ENCODE results near the gene DENND1B.
"Not testable (repeated sequence)": the region's sequence is repeated elsewhere in the genome, so short reads cannot be mapped to it uniquely, and the experiment has no call there.

DENND1B gene

GRCh38 chr1:197577580-197577979 is 197.7 kb downstream of the DENND1B start:
- no peak for DNase-seq (ENCODE audit: extremely low read depth in 1 of 2, low read depth in 1 of 2)

- DNase-seq (ENCODE audit: extremely low read depth in 1 of 2, low read depth in 1 of 2): not testable (repeated sequence)
Measured at GRCh38 chr1:197575531-197575930, 199.7 kb downstream of the DENND1B start.

- no peak for DNase-seq (ENCODE audit: extremely low read depth in 1 of 2, low read depth in 1 of 2)
Measured at GRCh38 chr1:197572169-197572568, 203.1 kb downstream of the DENND1B start.

GRCh38 chr1:197567442-197567841 is 207.8 kb downstream of the DENND1B start:
- no peak for DNase-seq (ENCODE audit: extremely low read depth in 1 of 2, low read depth in 1 of 2)

- no peak for DNase-seq (ENCODE audit: extremely low read depth in 1 of 2, low read depth in 1 of 2)
Measured at GRCh38 chr1:197561041-197561440, 214.2 kb downstream of the DENND1B start.

- no peak for DNase-seq (ENCODE audit: extremely low read depth in 1 of 2, low read depth in 1 of 2)
Measured at GRCh38 chr1:197559655-197560054, 215.6 kb downstream of the DENND1B start.

GRCh38 chr1:197559244-197559643 is 216.0 kb downstream of the DENND1B start:
- DNase-seq (ENCODE audit: extremely low read depth in 1 of 2, low read depth in 1 of 2): no peak

GRCh38 chr1:197557302-197557701 is 218.0 kb downstream of the DENND1B start:
- no peak for DNase-seq (ENCODE audit: extremely low read depth in 1 of 2, low read depth in 1 of 2)

- no peak for DNase-seq (ENCODE audit: extremely low read depth in 1 of 2, low read depth in 1 of 2)
Measured at GRCh38 chr1:197553281-197553680, 222.0 kb downstream of the DENND1B start.

- no peak for DNase-seq (ENCODE audit: extremely low read depth in 1 of 2, low read depth in 1 of 2)
Measured at GRCh38 chr1:197546989-197547388, 228.3 kb downstream of the DENND1B start.

GRCh38 chr1:197544553-197544952 is 230.7 kb downstream of the DENND1B start:
- no peak for DNase-seq (ENCODE audit: extremely low read depth in 1 of 2, low read depth in 1 of 2)

GRCh38 chr1:197544130-197544529 is 231.2 kb downstream of the DENND1B start:
- no peak for DNase-seq (ENCODE audit: extremely low read depth in 1 of 2, low read depth in 1 of 2)

- DNase-seq (ENCODE audit: extremely low read depth in 1 of 2, low read depth in 1 of 2): no peak
Measured at GRCh38 chr1:197541411-197541810, 233.9 kb downstream of the DENND1B start.

- no peak for DNase-seq (ENCODE audit: extremely low read depth in 1 of 2, low read depth in 1 of 2)
Measured at GRCh38 chr1:197526736-197527371, 248.4 kb downstream of the DENND1B start.

GRCh38 chr1:197521118-197521739 is 254.1 kb downstream of the DENND1B start:
- no peak for DNase-seq (ENCODE audit: extremely low read depth in 1 of 2, low read depth in 1 of 2)

- DNase-seq (ENCODE audit: extremely low read depth in 1 of 2, low read depth in 1 of 2): no peak
Measured at GRCh38 chr1:197519741-197520334, 255.4 kb downstream of the DENND1B start.

- DNase-seq (ENCODE audit: extremely low read depth in 1 of 2, low read depth in 1 of 2): no peak
Measured at GRCh38 chr1:197515421-197515820, 259.9 kb downstream of the DENND1B start.

- DNase-seq (ENCODE audit: extremely low read depth in 1 of 2, low read depth in 1 of 2): no peak
Measured at GRCh38 chr1:197510691-197511378, 264.4 kb downstream of the DENND1B start.

- no peak for DNase-seq (ENCODE audit: extremely low read depth in 1 of 2, low read depth in 1 of 2)
Measured at GRCh38 chr1:197496722-197497121, 278.6 kb downstream of the DENND1B start.

- not testable (repeated sequence) for DNase-seq (ENCODE audit: extremely low read depth in 1 of 2, low read depth in 1 of 2)
Measured at GRCh38 chr1:197491505-197491904, 283.8 kb downstream of the DENND1B start.

- no peak for DNase-seq (ENCODE audit: extremely low read depth in 1 of 2, low read depth in 1 of 2)
Measured at GRCh38 chr1:197486946-197487345, 288.3 kb downstream of the DENND1B start.

- DNase-seq (ENCODE audit: extremely low read depth in 1 of 2, low read depth in 1 of 2): no peak
Measured at GRCh38 chr1:197485790-197486189, 289.5 kb downstream of the DENND1B start.

Measured in activated CD8-positive, alpha-beta memory T cell treated with anti-CD3 and anti-CD28 coated beads for 1 hour (primary cell).